IPS-20b (cell line): ENCODE data around the gene GABBR1.

Source experiments
- H3K27ac ChIP-seq: one replicate; pipeline ENCODE4 v1.5.1; 2013; ENCODE audit warnings: low read length
- H3K27me3 ChIP-seq: 2 replicates; pipeline ENCODE4 v1.6.1; 2013; ENCODE audit warnings: mild to moderate bottlenecking, low read length, inconsistent platforms; ENCODE audit not compliant: insufficient read depth
- H3K36me3 ChIP-seq: 2 replicates; pipeline ENCODE4 v1.6.1; 2013; ENCODE audit warnings: low read depth, mild to moderate bottlenecking, inconsistent platforms, low read length, moderate library complexity; ENCODE audit not compliant: insufficient read depth
- H3K4me1 ChIP-seq: 2 replicates; pipeline ENCODE4 v1.6.1; 2013; ENCODE audit warnings: mild to moderate bottlenecking, control low read depth, inconsistent platforms, low read length, moderate library complexity; ENCODE audit not compliant: insufficient read depth
- H3K4me3 ChIP-seq: 2 replicates; pipeline ENCODE4 v1.5.1; 2013; ENCODE audit warnings: mild to moderate bottlenecking, low read length, inconsistent platforms
- H3K9ac ChIP-seq: 2 replicates; pipeline ENCODE4 v1.6.1; 2013; ENCODE audit warnings: low read depth, mild to moderate bottlenecking, inconsistent platforms, low read length, moderate library complexity
- H3K9me3 ChIP-seq: 2 replicates; pipeline ENCODE4 v1.6.1; 2013; ENCODE audit warnings: mild to moderate bottlenecking, low read depth, low read length, inconsistent platforms; ENCODE audit not compliant: insufficient read depth

GABBR1 gene

DNA sequence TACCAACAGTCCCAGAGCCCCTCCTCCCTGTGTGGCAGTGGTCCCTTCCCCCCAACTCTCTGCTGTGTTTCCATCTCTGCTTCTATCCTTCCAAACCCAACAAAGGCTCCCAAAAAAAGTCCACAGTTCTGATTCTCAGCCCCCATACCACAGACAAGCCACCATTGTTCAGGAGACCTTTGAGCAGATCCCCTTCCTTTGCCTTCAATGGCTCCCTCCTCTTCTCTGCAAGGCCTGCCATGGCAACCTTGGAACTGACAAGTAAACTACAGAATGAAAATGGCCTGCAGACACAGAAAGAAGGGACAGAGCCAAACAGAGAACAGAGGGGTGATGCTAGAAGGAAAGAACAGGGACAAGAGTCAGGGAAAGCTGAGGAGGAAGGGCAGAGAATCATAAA, 24.9 kb downstream of the GABBR1 start:
- H3K9ac ChIP-seq, result no peak overlapping the region
- H3K36me3 ChIP-seq, result peaks cover 100% of the 10 kb centered on the region
- no peak overlapping the region for H3K27ac ChIP-seq
- H3K27me3 ChIP-seq, result no peaks in the 10 kb centered on the region
- no peak overlapping the region for H3K4me3 ChIP-seq
- no peaks in the 10 kb centered on the region for H3K9me3 ChIP-seq
- no peaks in the 10 kb centered on the region for H3K4me1 ChIP-seq

DNA sequence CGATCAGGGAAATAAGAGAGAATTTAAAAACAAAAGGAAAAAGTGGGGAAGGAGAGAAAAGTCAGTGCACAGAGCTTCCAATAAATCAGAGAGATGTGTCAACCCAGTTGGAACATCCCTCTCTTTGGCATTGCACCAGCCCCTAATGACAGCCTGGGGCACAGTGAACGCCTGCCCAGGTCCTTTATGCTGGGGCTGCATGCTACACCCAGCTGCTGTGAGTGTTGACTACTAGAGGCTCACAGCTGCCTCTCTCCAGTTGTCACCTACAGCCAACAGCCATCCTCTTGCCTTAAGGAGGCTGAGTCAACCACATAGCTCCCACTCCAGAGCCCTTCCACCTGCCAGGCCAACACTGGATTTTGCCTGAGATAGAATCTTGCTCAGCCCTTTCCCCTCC, 29.1 kb downstream of the GABBR1 start:
- no peaks in the 10 kb centered on the region for H3K9me3 ChIP-seq
- no peak overlapping the region for H3K4me3 ChIP-seq
- H3K4me1 ChIP-seq, result no peaks in the 10 kb centered on the region
- H3K36me3 ChIP-seq, result peaks cover 100% of the 10 kb centered on the region
- no peak overlapping the region for H3K9ac ChIP-seq
- no peak overlapping the region for H3K27ac ChIP-seq
- no peaks in the 10 kb centered on the region for H3K27me3 ChIP-seq

GRCh38 chr6:29603456-29603855, 29.5 kb downstream of the GABBR1 start:
- no peak overlapping the region for H3K4me3 ChIP-seq
- H3K36me3 ChIP-seq, result peaks cover 96% of the 10 kb centered on the region
- H3K9me3 ChIP-seq, result no peaks in the 10 kb centered on the region
- H3K27me3 ChIP-seq, result no peaks in the 10 kb centered on the region
- H3K9ac ChIP-seq, result no peak overlapping the region
- H3K4me1 ChIP-seq, result no peaks in the 10 kb centered on the region
- no peak overlapping the region for H3K27ac ChIP-seq

DNA sequence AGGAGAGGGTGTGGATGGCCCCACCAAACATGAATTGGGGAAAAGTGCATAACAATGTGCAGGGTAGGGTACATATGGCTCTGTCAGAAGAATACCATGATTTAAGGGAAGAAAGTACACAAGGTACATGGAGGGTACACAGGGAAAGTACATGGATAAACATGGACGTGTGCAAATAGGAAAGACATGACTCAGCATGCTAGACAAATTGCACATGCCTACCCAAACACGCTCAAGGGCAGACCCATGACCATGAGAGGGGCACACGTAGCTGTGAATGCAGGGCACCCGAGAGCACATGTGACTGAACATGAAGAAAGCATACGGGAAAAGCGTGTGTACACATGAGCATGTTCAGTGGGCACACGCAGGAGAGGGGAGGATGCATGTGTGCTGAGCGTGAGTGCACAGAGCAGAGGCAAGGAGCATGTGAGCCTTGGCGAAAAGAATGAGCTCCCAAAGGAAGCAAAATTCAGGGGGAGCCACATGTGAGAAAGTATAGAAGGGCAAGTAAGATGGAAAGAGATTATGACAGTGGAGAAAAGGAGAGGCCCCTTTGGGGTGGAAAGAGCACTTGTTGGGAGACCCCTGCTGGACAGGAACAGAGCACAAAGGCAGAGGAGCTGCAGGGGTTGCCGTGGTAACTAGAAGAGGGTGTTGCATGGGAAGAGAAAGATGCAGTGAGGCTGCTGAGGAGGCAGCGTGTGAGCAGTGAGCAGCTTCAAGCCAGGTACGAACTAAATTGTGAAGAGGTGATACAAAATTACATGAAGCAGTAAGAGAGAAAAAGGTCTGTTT, 30.2 kb downstream of the GABBR1 start:
- Histone ChIP-seq H3K9me3 (no peaks in the 10 kb centered on the region), H3K27ac (no peak overlapping the region), H3K27me3 (no peaks in the 10 kb centered on the region), H3K9ac (no peak overlapping the region), H3K36me3 (peaks cover 89% of the 10 kb centered on the region), H3K4me1 (no peaks in the 10 kb centered on the region), H3K4me3 (no peak overlapping the region)

- no peak overlapping the region for H3K4me3 ChIP-seq
- H3K9me3 ChIP-seq, result no peaks in the 10 kb centered on the region
- H3K27ac ChIP-seq, result no peak overlapping the region
- peaks cover 44% of the 10 kb centered on the region for H3K36me3 ChIP-seq
- H3K27me3 ChIP-seq, result no peaks in the 10 kb centered on the region
- no peak overlapping the region for H3K9ac ChIP-seq
- peaks cover 4% of the 10 kb centered on the region; the same call in 1 of the 2 replicates for H3K4me1 ChIP-seq
Observed at GRCh38 chr6:29598172-29598747, 34.7 kb downstream of the GABBR1 start.

- Histone ChIP-seq H3K36me3 (peaks cover 33% of the 10 kb centered on the region), H3K27me3 (no peaks in the 10 kb centered on the region), H3K27ac (no peak overlapping the region), H3K9me3 (no peaks in the 10 kb centered on the region), H3K9ac (no peak overlapping the region), H3K4me3 (no peak overlapping the region), H3K4me1 (peaks cover 4% of the 10 kb centered on the region; the same call in 1 of the 2 replicates)
Observed at GRCh38 chr6:29597184-29597583, 35.8 kb downstream of the GABBR1 start.

DNA sequence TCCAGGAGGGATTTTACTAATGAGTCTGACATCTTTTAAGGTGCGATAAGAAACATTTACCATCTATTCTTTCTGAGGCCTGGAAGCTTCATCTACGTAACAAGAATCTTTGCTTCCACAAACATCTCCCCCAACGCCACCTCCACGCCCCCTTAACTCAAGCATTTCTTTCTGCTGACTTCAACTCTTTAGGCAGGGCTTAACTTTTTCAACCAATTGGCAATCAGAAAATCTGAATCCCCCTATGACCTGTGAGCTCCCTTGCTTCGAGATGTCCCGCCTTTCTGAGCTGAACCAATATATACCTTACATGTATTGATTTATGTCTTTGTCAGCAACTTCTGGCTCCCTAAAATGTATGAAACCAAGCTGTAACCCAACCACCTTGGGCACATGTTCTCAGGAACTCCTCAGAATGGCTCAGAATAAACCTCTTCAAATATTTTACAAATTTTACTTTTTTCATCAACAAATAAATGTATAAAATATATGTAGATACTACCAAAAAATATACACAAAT, 36.5 kb downstream of the GABBR1 start:
- Histone ChIP-seq H3K27me3 (no peaks in the 10 kb centered on the region), H3K4me1 (peaks cover 4% of the 10 kb centered on the region; the same call in 1 of the 2 replicates), H3K9me3 (no peaks in the 10 kb centered on the region), H3K27ac (no peak overlapping the region), H3K4me3 (no peak overlapping the region), H3K9ac (no peak overlapping the region), H3K36me3 (peaks cover 26% of the 10 kb centered on the region)

DNA sequence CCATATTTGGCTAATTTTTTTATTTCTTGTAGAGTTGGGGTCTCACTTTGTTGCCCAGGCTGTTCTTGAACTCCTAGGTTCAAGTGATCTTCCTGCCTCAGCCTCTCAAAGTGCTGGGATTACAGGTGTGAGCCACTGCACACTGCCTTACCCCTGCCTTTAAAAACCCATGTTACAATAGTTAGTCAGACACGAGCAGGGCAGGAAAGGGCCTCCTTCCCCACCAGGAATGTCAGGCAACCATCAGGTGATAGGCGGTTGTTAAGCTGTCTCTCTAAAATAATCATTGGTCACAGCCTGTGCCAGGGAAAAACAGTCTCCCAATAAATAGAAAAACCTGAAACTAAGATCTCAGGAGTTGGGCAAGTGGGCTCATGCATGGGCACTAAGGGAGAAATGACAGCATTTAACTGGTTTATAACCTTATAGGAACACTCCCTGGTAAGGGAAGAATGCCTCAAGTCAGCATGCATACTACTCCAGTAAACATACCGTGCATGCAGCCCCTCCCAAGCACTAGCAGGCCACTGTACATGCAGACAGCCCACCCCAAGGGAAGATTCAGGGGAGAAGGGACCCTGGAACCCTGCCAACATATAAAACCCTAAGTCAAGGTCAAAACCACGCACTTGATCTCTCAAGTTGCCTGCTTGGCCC, 39.7 kb downstream of the GABBR1 start:
- H3K36me3 ChIP-seq, result no peaks in the 10 kb centered on the region
- H3K27me3 ChIP-seq, result no peaks in the 10 kb centered on the region
- no peak overlapping the region for H3K9ac ChIP-seq
- H3K4me3 ChIP-seq, result no peak overlapping the region
- H3K27ac ChIP-seq, result no peak overlapping the region
- H3K4me1 ChIP-seq, result peaks cover 4% of the 10 kb centered on the region; the same call in 1 of the 2 replicates
- H3K9me3 ChIP-seq, result no peaks in the 10 kb centered on the region

DNA sequence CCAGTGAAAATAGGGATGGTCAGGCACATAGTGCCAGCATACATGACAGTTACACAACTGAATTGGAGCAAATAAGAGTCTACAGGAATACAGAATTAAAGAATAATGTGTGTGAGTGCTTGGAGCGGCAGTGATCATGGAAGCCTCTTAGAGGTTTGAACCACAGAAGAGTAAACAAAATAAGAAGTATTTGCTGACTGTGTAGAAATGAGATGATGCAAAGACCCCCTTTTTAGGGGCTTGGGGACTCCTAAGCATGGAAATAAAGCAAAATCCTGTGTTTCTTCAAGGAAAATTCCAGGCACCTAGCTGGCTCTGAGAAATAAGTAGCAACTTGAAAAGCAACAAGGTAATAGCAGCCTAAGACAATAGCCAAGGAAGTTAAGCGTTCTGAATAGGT, 41.3 kb downstream of the GABBR1 start:
- H3K9ac ChIP-seq, result no peak overlapping the region

DNA sequence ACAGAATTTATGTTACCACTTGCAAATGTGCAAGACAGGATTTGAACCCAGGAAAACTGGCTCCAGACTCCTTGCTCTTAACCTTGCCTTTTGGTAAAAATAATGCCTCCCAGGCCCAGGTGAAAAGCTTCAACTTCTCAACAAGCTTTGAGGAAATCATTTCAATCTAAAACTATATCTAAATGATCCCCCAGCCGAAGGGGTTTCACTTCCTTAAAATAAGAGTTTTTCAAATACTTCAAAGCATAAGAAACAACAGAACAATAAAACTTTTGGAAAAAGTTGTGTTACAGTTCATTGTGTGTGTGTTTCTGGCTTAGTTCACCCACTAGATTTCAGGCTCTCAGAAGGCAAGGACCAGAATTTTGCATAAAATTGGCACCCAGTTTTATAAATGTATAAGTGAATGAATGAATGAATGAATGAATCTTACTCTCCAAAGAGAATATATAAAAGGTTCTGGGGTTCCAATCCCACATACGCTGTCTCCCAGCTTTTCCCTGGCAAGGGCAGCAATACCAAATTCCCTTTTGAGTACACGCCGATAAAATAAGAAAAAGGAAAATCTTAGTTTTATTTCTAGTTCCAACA, 42.7 kb downstream of the GABBR1 start:
- Histone ChIP-seq H3K27ac (no peak overlapping the region), H3K9me3 (no peaks in the 10 kb centered on the region), H3K9ac (no peak overlapping the region), H3K4me1 (peaks cover 4% of the 10 kb centered on the region; the same call in 1 of the 2 replicates), H3K4me3 (no peak overlapping the region), H3K36me3 (no peaks in the 10 kb centered on the region), H3K27me3 (no peaks in the 10 kb centered on the region)

More for the DNA sequence above, 41.3 kb downstream of the GABBR1 start:
- Histone ChIP-seq H3K27ac (no peak overlapping the region), H3K27me3 (no peaks in the 10 kb centered on the region), H3K36me3 (no peaks in the 10 kb centered on the region), H3K9me3 (no peaks in the 10 kb centered on the region), H3K4me3 (no peak overlapping the region), H3K4me1 (peaks cover 4% of the 10 kb centered on the region; the same call in 1 of the 2 replicates)

- Histone ChIP-seq H3K27me3 (no peaks in the 10 kb centered on the region), H3K36me3 (no peaks in the 10 kb centered on the region), H3K9ac (no peak overlapping the region), H3K4me1 (no peaks in the 10 kb centered on the region), H3K27ac (no peak overlapping the region), H3K9me3 (no peaks in the 10 kb centered on the region), H3K4me3 (no peak overlapping the region)
Observed at GRCh38 chr6:29589423-29590048, 43.4 kb downstream of the GABBR1 start.
